ENCODE data around the gene EFCC1.
"Not testable (repeated sequence)": the region's sequence is repeated elsewhere in the genome, so short reads cannot be mapped to it uniquely, and the experiment has no call there.

EFCC1 gene

GRCh38 chr3:129063841-129064482 lies 62.9 kb downstream of the EFCC1 start:
- intact Hi-C loops (cut with DNase I) = no loop called here
- DNase-seq = peak in 1 of 10 donors; percentile 72

DNA sequence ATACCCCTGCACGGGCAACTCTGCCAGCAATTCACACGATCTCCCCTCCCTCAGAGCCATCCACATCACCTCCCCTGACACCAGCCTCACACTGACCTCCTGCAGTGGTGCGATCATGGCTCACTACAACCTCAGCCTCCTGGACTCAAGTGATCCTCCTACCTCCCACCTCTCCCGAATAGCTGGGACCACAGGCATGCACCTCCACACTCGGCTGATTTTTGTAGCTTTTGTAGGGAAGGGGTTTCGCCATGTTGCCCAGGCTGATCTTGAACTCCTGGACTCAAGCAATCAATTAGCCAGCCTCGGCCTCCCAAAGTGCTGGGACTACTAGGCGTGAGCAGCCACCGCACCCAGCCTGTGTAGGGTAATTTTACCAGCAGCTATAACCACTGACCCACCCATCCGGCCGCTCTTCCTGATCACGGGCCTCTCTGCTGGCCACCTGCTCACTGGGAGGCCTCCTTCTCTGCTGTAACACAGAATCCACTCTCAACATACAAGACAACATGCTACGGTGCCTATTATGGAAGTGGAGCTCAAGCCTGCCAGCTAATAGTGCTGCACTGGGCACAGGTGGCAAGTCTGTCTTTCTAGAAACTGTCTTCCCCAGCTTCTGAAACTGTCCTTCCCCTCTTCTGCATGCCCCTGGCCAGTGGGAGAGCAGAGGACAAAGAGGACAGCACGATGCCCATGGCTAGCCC lies 64.1 kb downstream of the EFCC1 start:
- peak in 1 of 10 donors; percentile 68 for DNase-seq
- intact Hi-C loops (cut with DNase I) = no loop called here

- intact Hi-C loops (cut with DNase I) = no loop called here
- peak in 1 of 10 donors; percentile 18 for DNase-seq
These were observed 64.6 kb downstream of the EFCC1 start for GRCh38 chr3:129065720-129066073.

GRCh38 chr3:129067719-129068118 lies 66.6 kb downstream of the EFCC1 start:
- peak in 1 of 10 donors; percentile 22 for DNase-seq
- intact Hi-C loops (cut with DNase I) = not testable (repeated sequence)

- DNase-seq = peak in 1 of 10 donors; percentile 79
- intact Hi-C loops (cut with DNase I) = no loop called here
These were observed 67.3 kb downstream of the EFCC1 start for GRCh38 chr3:129068291-129068886.

DNA sequence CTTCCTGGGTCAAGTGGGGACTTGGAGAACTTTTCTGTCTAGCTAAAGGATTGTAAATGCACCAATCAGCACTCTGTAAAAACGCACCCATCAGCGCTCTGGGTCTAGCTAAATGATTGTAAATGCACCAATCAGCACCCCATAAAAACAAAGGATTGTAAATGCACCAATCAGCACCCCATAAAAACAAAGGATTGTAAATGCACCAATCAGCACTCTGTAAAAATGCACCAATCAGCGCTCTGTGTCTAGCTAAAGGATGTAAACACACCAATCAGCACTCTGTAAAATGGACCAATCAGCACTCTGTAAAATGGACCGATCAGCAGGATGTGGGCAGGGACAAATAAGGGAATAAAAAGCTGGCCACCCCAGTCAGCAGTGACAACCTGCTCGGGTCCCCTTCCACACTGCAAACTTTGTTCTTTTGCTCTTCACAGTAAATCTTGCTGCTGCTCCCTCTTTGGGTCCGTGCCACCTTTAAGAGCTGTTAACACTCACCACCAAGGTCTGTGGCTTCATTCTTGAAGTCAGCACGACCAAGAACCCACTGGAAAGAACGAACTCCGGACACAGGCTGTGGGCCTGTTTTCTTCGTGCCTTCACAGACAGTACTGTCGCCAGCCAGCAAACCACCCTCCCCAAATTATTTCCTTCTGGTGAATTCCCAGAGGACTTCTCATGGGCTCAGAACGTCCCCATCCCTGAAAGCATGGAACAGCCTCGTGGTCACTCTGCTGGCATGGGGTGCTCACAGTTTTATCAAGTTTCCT lies 68.4 kb downstream of the EFCC1 start:
- intact Hi-C loops (cut with DNase I) = not testable (repeated sequence)
- peak in 1 of 10 donors; percentile 59 for DNase-seq

- no peak for DNase-seq
- intact Hi-C loops (cut with DNase I) = no loop called here
These were observed 69.2 kb downstream of the EFCC1 start for GRCh38 chr3:129070086-129070885.

GRCh38 chr3:129077222-129077621 lies 76.1 kb downstream of the EFCC1 start:
- intact Hi-C loops (cut with DNase I) = no loop called here
- no peak for DNase-seq

DNA sequence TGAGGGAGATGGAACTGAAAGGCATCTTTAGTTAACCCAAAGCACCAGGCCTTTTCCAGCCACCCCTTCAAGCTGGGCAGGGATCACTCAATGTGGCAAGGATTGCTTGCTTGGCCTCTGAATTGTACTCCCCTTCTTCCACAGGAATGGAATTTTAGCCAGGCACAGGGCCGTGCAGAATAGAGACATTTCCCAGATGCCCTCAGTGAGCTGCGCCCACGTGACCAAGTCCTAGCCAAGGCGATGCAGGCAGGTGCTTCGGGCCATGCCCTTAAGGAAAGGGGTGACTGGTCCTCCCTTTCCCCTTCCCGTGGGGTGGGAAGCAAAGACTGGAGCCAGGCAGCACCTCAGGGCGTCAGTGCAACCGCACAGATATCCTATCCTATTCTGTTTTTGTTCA lies 77.4 kb downstream of the EFCC1 start:
- intact Hi-C loops (cut with DNase I) = no loop called here
- DNase-seq = no peak

DNA sequence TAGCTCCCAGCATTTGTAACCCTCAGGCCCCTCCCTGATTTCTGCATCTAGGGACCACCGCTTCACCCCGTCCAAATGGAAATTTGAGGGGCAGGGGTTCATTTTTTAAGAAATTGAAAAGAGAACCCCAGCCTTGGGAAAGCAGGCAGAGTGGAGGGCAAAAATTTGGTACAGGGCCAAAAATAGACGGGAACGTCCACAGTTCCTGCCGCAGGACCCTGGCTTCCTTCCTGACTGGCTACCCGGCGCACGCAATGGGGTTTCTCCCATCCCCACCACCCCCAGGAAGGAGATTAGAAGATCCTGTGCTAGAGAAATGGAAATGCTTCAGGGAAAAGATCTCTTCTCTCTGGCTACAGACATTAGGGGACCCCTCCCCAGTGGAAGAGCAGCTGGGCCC lies 80.4 kb downstream of the EFCC1 start:
- intact Hi-C loops (cut with DNase I) = loop anchor here (10.0 kb wide), 1 partner anchor 107 kb away; no protein-coding TSS in a partner anchor
- DNase-seq = peak in 1 of 10 donors; percentile 16

DNA sequence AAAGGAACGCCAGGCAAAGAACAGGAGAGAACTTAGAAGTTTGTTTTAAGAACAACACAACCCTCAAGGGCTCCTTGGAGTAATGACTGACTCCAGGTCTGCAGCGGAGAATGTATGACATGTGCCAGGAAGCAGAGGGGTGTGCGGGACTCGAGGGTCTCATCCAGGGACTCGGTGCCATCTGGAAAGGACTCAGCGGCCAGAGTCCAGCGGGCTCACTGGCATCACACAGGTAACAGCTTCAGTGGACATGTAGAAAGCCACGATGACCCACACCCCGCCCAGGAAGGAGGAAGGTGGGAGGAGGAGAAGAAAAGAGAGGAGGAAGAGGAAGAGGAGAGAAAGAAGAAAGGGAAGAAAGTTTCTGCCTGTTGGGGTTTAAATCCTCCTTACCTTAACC lies 80.9 kb downstream of the EFCC1 start:
- intact Hi-C loops (cut with DNase I) = loop anchor here (10.0 kb wide), 1 partner anchor 107 kb away; no protein-coding TSS in a partner anchor

GRCh38 chr3:129084501-129084900 lies 83.4 kb downstream of the EFCC1 start:
- peak in 1 of 10 donors; percentile 69 for DNase-seq
- intact Hi-C loops (cut with DNase I) = loop anchor here (10.0 kb wide), 1 partner anchor 110 kb away; no protein-coding TSS in a partner anchor

More for the DNA sequence above, 80.9 kb downstream of the EFCC1 start:
- DNase-seq = peak in 1 of 10 donors; percentile 69

DNA sequence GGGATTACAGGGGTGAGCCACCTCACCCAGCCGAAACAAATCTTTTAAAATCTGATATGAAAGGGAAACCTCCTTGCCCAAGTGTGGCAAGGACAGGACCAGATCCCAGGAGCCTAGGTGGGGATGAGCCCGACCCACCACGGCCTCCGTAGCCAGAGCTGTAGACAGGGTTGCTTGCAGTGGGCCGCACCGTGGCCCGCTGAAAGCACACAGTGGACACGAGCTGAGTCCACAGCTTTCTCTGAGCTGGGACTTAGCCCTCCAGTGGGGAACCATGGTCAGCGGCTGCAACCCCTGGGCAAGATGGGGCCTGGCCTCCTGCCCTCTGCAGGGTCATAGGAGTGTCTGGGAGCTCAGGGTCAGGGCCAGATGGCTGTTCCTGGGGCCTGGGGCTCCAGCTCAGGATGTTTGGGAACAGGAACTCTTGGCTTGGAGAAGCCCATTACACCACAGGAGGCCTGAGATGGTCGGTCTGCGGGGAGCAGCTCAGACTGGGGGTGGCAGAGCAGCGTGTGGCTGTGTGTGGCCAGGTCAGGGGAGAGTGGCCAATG lies 84.1 kb downstream of the EFCC1 start:
- peak in 2 of 10 donors; percentile 62 to 87 for DNase-seq

GRCh38 chr3:129085818-129086217 lies 84.7 kb downstream of the EFCC1 start:
- DNase-seq = peak in 1 of 10 donors; percentile 56
- intact Hi-C loops (cut with DNase I) = loop anchor here (10.0 kb wide), 1 partner anchor 111 kb away; no protein-coding TSS in a partner anchor

More for the DNA sequence above, 84.1 kb downstream of the EFCC1 start:
- intact Hi-C loops (cut with DNase I) = loop anchor here (10.0 kb wide), 1 partner anchor 110 kb away; no protein-coding TSS in a partner anchor

DNA sequence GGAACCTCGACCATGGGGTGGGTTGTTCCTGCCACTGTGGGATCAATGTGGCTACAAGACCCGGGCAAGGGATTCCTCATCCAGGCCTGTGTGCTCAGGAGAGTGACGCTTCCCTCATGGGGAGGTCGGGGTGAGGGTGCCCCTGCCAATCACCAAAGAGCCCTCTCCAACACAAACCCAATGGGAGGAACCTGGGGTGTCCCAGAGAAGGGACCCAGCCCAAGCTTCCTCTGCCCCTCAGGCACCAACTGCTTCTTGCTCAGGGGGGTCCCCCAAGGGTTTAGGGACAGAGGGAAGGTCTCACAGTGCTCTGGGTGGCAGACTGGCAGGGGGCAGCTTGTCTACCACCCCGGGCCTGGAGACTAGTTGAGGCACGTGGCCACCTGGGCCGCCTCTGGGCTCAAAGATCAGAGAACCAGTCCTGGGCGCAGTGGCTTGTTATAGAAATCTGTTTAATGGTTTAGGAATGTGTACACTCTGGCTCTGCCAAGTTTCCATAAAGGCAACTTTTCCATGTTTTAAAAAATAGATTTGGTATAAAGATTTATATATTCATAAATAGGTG lies 86.1 kb downstream of the EFCC1 start:
- peak in 1 of 10 donors; percentile 66 for DNase-seq
- intact Hi-C loops (cut with DNase I) = loop anchor here (10.0 kb wide), 1 partner anchor 112 kb away; no protein-coding TSS in a partner anchor

- intact Hi-C loops (cut with DNase I) = loop anchor here (10.0 kb wide), 1 partner anchor 113 kb away; no protein-coding TSS in a partner anchor
- DNase-seq = peak in 5 of 10 donors; percentile 23 to 87 (median 31)
These were observed 86.8 kb downstream of the EFCC1 start for GRCh38 chr3:129087904-129088303.

DNA sequence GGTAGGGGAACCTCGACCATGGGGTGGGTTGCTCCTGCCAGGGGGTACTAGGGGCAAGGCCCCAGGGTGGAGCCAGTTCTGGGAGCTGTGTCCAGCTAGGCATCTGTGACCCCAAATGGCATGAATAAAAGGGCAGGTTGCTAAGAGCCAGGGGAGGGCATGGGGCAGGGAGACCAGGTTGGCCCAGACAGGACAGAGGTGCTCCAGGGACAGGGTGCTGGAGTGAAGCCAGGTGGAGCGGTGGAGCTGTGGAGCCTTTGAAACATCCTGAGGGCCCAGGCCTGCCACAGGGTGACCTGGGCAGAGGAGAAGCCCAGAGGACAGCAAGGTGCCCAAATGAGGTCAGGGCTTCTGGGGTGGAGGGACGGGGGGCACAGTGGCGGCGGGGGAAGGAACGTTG lies 87.2 kb downstream of the EFCC1 start:
- DNase-seq = not testable (repeated sequence)
- intact Hi-C loops (cut with DNase I) = loop anchor here (10.0 kb wide), 1 partner anchor 114 kb away; no protein-coding TSS in a partner anchor
